ENCODE measurements around the gene EFL1. TPM values are rescaled to one million over a fixed set of nuclear protein-coding genes. Genes with fewer than 3 reads are reported as not detected.
A peak's percentile ranks its signal among the peaks of the same experiment; 100 is the strongest.
"Not testable (repeated sequence)": the region's sequence is repeated elsewhere in the genome, so short reads cannot be mapped to it uniquely, and the experiment has no call there.

The EFL1 gene
- total RNA-seq, 1 donor from 2014 or later = 12.3 TPM

GRCh38 chr15:82281276-82281675, 18.7 kb upstream of the EFL1 start:
- not testable (repeated sequence) for DNase-seq (ENCODE audit: low read depth in 2 of 2)

- no peak for DNase-seq (ENCODE audit: low read depth in 2 of 2)
These were observed 12.9 kb upstream of the EFL1 start for GRCh38 chr15:82275410-82275809.

GRCh38 chr15:82272154-82272553, 9.6 kb upstream of the EFL1 start:
- DNase-seq (ENCODE audit: low read depth in 2 of 2) = no peak

GRCh38 chr15:82268454-82268853, 5.9 kb upstream of the EFL1 start:
- peak in 1 of 2 donors; percentile 4 for DNase-seq (ENCODE audit: low read depth in 2 of 2)

- DNase-seq (ENCODE audit: low read depth in 2 of 2) = not testable (repeated sequence)
These were observed 4.6 kb upstream of the EFL1 start for GRCh38 chr15:82267137-82267536.

- no peak for DNase-seq (ENCODE audit: low read depth in 2 of 2)
These were observed 816 bp upstream of the EFL1 start for GRCh38 chr15:82263350-82263749.

- DNase-seq (ENCODE audit: low read depth in 2 of 2) = peak; percentile 45 to 68
These were observed 740 bp downstream of the EFL1 start for GRCh38 chr15:82261566-82262421.

- DNase-seq (ENCODE audit: low read depth in 2 of 2) = not testable (repeated sequence)
These were observed 14.3 kb downstream of the EFL1 start for GRCh38 chr15:82248261-82248660.

- DNase-seq (ENCODE audit: low read depth in 2 of 2) = not testable (repeated sequence)
These were observed 16.6 kb downstream of the EFL1 start for GRCh38 chr15:82245956-82246355.

GRCh38 chr15:82243644-82244043, 18.9 kb downstream of the EFL1 start:
- DNase-seq (ENCODE audit: low read depth in 2 of 2) = not testable (repeated sequence)

- DNase-seq (ENCODE audit: low read depth in 2 of 2) = peak in 1 of 2 donors; percentile 74
These were observed 20.6 kb downstream of the EFL1 start for GRCh38 chr15:82241836-82242499.

- DNase-seq (ENCODE audit: low read depth in 2 of 2) = no peak
These were observed 22.7 kb downstream of the EFL1 start for GRCh38 chr15:82239685-82240391.

- DNase-seq (ENCODE audit: low read depth in 2 of 2) = not testable (repeated sequence)
These were observed 24.5 kb downstream of the EFL1 start for GRCh38 chr15:82237944-82238534.

- DNase-seq (ENCODE audit: low read depth in 2 of 2) = no peak
These were observed 30.7 kb downstream of the EFL1 start for GRCh38 chr15:82231842-82232241.

- no peak for DNase-seq (ENCODE audit: low read depth in 2 of 2)
These were observed 31.3 kb downstream of the EFL1 start for GRCh38 chr15:82231233-82231632.

- no peak for DNase-seq (ENCODE audit: low read depth in 2 of 2)
These were observed 33.8 kb downstream of the EFL1 start for GRCh38 chr15:82228750-82229149.

GRCh38 chr15:82221535-82221934, 41.0 kb downstream of the EFL1 start:
- DNase-seq (ENCODE audit: low read depth in 2 of 2) = peak; percentile 56 to 71

- DNase-seq (ENCODE audit: low read depth in 2 of 2) = not testable (repeated sequence)
These were observed 46.4 kb downstream of the EFL1 start for GRCh38 chr15:82216092-82216491.

- DNase-seq (ENCODE audit: low read depth in 2 of 2) = not testable (repeated sequence)
These were observed 50.3 kb downstream of the EFL1 start for GRCh38 chr15:82212201-82212600.

GRCh38 chr15:82210066-82210597, 52.4 kb downstream of the EFL1 start:
- DNase-seq (ENCODE audit: low read depth in 2 of 2) = not testable (repeated sequence)

GRCh38 chr15:82204575-82204974, 58.0 kb downstream of the EFL1 start:
- DNase-seq (ENCODE audit: low read depth in 2 of 2) = not testable (repeated sequence)
